Brain microvascular endothelial cell (primary cell): ENCODE results near the gene SEL1L2.

Source experiments
- DNase-seq: peaks from one replicate; pipeline ENCODE4 v3.0.0-alpha.2; 2020
- H3K27ac ChIP-seq: fragments of 250-450 bp; sonication (Bioruptor Pico); 2 replicates; pipeline ENCODE4 v1.5.1; 2020; ENCODE audit warnings: mild to moderate bottlenecking, moderate library complexity
- H3K27me3 ChIP-seq: fragments of 250-450 bp; sonication (Bioruptor Pico); replicated peaks from 2 replicates; pipeline ENCODE4 v1.5.1; 2020; ENCODE audit warnings: mild to moderate bottlenecking
- H3K36me3 ChIP-seq: fragments of 250-450 bp; sonication (Bioruptor Pico); replicated peaks from 2 replicates; pipeline ENCODE4 v1.5.1; 2020; ENCODE audit warnings: mild to moderate bottlenecking
- H3K4me3 ChIP-seq: 2 replicates; pipeline ENCODE4 v1.5.1; 2011; ENCODE audit warnings: low read depth, mild to moderate bottlenecking, control low read depth, low read length, moderate library complexity
- CTCF ChIP-seq: IDR thresholded peaks from 2 replicates; pipeline ENCODE4 v1.5.1; 2011; ENCODE audit warnings: low read depth, mild to moderate bottlenecking, moderate library complexity, low read length, control low read depth, inconsistent platforms; ENCODE audit errors: missing control alignments
- in situ Hi-C: cut with HindIII; loops from 2 replicates; pipeline ENCODE4 v1.10.0; 2017; ENCODE audit warnings: low sequenced_read_pairs, low pct_ligation_motif_present

SEL1L2 gene

GRCh38 chr20:13839421-13840092, 150.9 kb downstream of the SEL1L2 start:
- no peaks in the 10 kb centered on the region for H3K27me3 ChIP-seq
- peak; percentile 28 for DNase-seq
- in situ Hi-C loops: no loop called here
- no peak overlapping the region for H3K4me3 ChIP-seq
- H3K36me3 ChIP-seq: no peaks in the 10 kb centered on the region
- TF ChIP-seq CTCF: no peak
- no peak overlapping the region for H3K27ac ChIP-seq

GRCh38 chr20:13838664-13839063, 151.8 kb downstream of the SEL1L2 start:
- Histone ChIP-seq H3K36me3 (no peaks in the 10 kb centered on the region), H3K27me3 (no peaks in the 10 kb centered on the region), H3K4me3 (no peak overlapping the region), H3K27ac (no peak overlapping the region)
- in situ Hi-C loops: no loop called here
- no peak for TF ChIP-seq CTCF
- no peak for DNase-seq

- no peak for TF ChIP-seq CTCF
- Histone ChIP-seq H3K36me3 (no peaks in the 10 kb centered on the region), H3K27ac (no peak overlapping the region), H3K4me3 (no peak overlapping the region), H3K27me3 (no peaks in the 10 kb centered on the region)
- no peak for DNase-seq
- in situ Hi-C loops: no loop called here
These were observed 158.9 kb downstream of the SEL1L2 start for GRCh38 chr20:13831476-13831875.

GRCh38 chr20:13825465-13825864, 164.9 kb downstream of the SEL1L2 start:
- Histone ChIP-seq H3K4me3 (no peak overlapping the region), H3K27ac (no peak overlapping the region), H3K27me3 (no peaks in the 10 kb centered on the region), H3K36me3 (no peaks in the 10 kb centered on the region)
- in situ Hi-C loops: no loop called here
- no peak for TF ChIP-seq CTCF
- no peak for DNase-seq

GRCh38 chr20:13824459-13824858, 166.0 kb downstream of the SEL1L2 start:
- in situ Hi-C loops: no loop called here
- TF ChIP-seq CTCF: no peak
- no peaks in the 10 kb centered on the region for H3K36me3 ChIP-seq

GRCh38 chr20:13822459-13822858, 168.0 kb downstream of the SEL1L2 start:
- Histone ChIP-seq H3K27me3 (no peaks in the 10 kb centered on the region), H3K27ac (no peak overlapping the region), H3K36me3 (peaks cover 4% of the 10 kb centered on the region), H3K4me3 (no peak overlapping the region)
- in situ Hi-C loops: no loop called here
- peak; percentile 26 for TF ChIP-seq CTCF
- no peak for DNase-seq

More at GRCh38 chr20:13824459-13824858, 166.0 kb downstream of the SEL1L2 start:
- DNase-seq: no peak
- Histone ChIP-seq H3K27me3 (no peaks in the 10 kb centered on the region), H3K4me3 (no peak overlapping the region), H3K27ac (no peak overlapping the region)
